T-helper 1 cell treated with Interleukin-12 subunit alpha and Interleukin-12 subunit beta and Interleukin-4 antibody, amounts not matched to agents 30 μg/mL and 1 μg/mL, for 36 hours (primary cell): Measurements from ENCODE around the gene GXYLT2.

Experiments used
- H3K27ac Mint-ChIP-seq: one replicate; pipeline ENCODE4 v1.8.0; 2021; ENCODE audit warnings: mild to moderate bottlenecking, mixed read lengths
- H3K27me3 Mint-ChIP-seq: one replicate; pipeline ENCODE4 v1.8.0; 2021; ENCODE audit warnings: low read depth, mixed read lengths
- H3K36me3 Mint-ChIP-seq: one replicate; pipeline ENCODE4 v1.8.0; 2021; ENCODE audit warnings: low read depth, mixed read lengths
- H3K4me1 Mint-ChIP-seq: one replicate; pipeline ENCODE4 v1.8.0; 2021; ENCODE audit warnings: low read depth, mixed read lengths
- H3K4me3 Mint-ChIP-seq: one replicate; pipeline ENCODE4 v1.8.0; 2021; ENCODE audit warnings: mild to moderate bottlenecking, moderate library complexity, mixed read lengths
- H3K9me3 Mint-ChIP-seq: one replicate; pipeline ENCODE4 v1.8.0; 2021; ENCODE audit warnings: mixed read lengths

The GXYLT2 gene

GRCh38 chr3:72968266-72968664, 80.4 kb downstream of the GXYLT2 start:
- H3K4me3 Mint-ChIP-seq, result no peak overlapping the region
- H3K36me3 Mint-ChIP-seq, result peaks cover 2% of the 10 kb centered on the region
- no peaks in the 10 kb centered on the region for H3K9me3 Mint-ChIP-seq
- peaks cover 28% of the 10 kb centered on the region for H3K4me1 Mint-ChIP-seq
- H3K27ac Mint-ChIP-seq, result no peak overlapping the region
- no peaks in the 10 kb centered on the region for H3K27me3 Mint-ChIP-seq

- peaks cover 2% of the 10 kb centered on the region for H3K36me3 Mint-ChIP-seq
- no peaks in the 10 kb centered on the region for H3K27me3 Mint-ChIP-seq
- no peak overlapping the region for H3K4me3 Mint-ChIP-seq
- no peaks in the 10 kb centered on the region for H3K9me3 Mint-ChIP-seq
- H3K4me1 Mint-ChIP-seq, result peaks cover 25% of the 10 kb centered on the region
- H3K27ac Mint-ChIP-seq, result no peak overlapping the region
These were observed 81.9 kb downstream of the GXYLT2 start for GRCh38 chr3:72969766-72970165.

- Mint-ChIP-seq H3K4me3 (no peak overlapping the region), H3K9me3 (no peaks in the 10 kb centered on the region), H3K27ac (no peak overlapping the region), H3K27me3 (no peaks in the 10 kb centered on the region), H3K36me3 (peaks cover 2% of the 10 kb centered on the region), H3K4me1 (peaks cover 14% of the 10 kb centered on the region)
These were observed 83.1 kb downstream of the GXYLT2 start for GRCh38 chr3:72970942-72971341.

GRCh38 chr3:72972706-72973030, 84.8 kb downstream of the GXYLT2 start:
- Mint-ChIP-seq H3K36me3 (peaks cover 2% of the 10 kb centered on the region), H3K4me1 (peaks cover 11% of the 10 kb centered on the region), H3K27ac (no peak overlapping the region), H3K4me3 (no peak overlapping the region), H3K27me3 (no peaks in the 10 kb centered on the region), H3K9me3 (no peaks in the 10 kb centered on the region)

DNA sequence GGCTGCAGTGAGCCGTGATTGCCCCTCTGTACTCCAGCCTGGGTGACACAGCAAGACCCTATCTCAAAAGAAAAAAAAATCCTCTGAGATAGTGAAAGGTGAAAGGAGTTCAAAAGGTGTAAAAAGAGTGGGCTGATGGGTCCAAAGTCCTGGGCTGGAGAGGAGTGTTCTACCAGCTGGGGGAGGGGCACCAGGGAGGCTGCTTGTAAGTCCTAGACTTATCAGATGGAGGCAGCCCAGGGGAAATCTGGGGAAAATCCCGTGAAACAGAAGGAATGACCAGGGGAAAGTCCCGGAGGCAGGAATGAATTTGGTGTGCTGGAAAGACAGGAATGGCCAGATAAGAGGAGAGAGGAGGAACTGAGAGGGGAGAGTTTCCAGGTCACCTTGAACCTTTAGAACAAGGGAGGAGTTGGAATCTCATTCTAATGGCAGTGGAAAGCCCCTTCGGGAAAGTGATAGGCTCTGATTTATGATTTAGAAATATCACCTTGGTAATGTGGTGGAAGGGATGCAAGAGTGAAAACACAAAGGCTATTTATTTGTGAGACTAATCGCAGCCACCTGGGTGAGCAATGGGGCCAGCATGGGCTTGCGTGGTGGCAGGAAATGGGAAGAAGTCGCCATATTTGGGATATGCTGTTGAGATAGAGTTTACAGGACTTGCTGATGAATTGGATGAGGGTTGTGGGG, 85.3 kb downstream of the GXYLT2 start:
- H3K36me3 Mint-ChIP-seq, result peaks cover 2% of the 10 kb centered on the region
- H3K4me3 Mint-ChIP-seq, result no peak overlapping the region
- H3K27me3 Mint-ChIP-seq, result no peaks in the 10 kb centered on the region
- no peak overlapping the region for H3K27ac Mint-ChIP-seq
- peaks cover 10% of the 10 kb centered on the region for H3K4me1 Mint-ChIP-seq
- no peaks in the 10 kb centered on the region for H3K9me3 Mint-ChIP-seq

DNA sequence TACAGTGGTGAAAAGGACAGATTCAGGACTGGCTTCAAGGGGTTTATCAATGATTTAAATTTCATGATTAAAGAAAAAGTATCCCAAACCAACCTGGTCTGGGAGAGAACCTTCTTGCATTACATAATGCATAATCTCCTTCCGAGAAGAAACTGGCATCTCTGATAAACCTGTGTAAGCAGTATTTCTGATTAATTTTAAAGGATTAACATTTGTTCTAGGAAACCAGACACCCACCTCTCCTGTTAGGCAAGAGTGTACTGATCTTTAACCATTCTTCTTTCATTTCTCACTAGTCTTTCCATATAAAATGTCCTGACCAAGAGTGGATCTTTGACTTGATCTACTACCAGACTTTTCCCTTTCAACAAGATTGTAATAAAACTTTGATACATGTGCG, 85.9 kb downstream of the GXYLT2 start:
- no peaks in the 10 kb centered on the region for H3K9me3 Mint-ChIP-seq
- H3K27me3 Mint-ChIP-seq, result no peaks in the 10 kb centered on the region
- peaks cover 10% of the 10 kb centered on the region for H3K4me1 Mint-ChIP-seq
- no peak overlapping the region for H3K4me3 Mint-ChIP-seq
- H3K36me3 Mint-ChIP-seq, result peaks cover 2% of the 10 kb centered on the region
- no peak overlapping the region for H3K27ac Mint-ChIP-seq

GRCh38 chr3:72974956-72975355, 87.1 kb downstream of the GXYLT2 start:
- no peak overlapping the region for H3K27ac Mint-ChIP-seq
- peaks cover 10% of the 10 kb centered on the region for H3K4me1 Mint-ChIP-seq
- peaks cover 2% of the 10 kb centered on the region for H3K36me3 Mint-ChIP-seq
- H3K4me3 Mint-ChIP-seq, result no peak overlapping the region
- H3K9me3 Mint-ChIP-seq, result no peaks in the 10 kb centered on the region
- peaks cover 7% of the 10 kb centered on the region for H3K27me3 Mint-ChIP-seq

DNA sequence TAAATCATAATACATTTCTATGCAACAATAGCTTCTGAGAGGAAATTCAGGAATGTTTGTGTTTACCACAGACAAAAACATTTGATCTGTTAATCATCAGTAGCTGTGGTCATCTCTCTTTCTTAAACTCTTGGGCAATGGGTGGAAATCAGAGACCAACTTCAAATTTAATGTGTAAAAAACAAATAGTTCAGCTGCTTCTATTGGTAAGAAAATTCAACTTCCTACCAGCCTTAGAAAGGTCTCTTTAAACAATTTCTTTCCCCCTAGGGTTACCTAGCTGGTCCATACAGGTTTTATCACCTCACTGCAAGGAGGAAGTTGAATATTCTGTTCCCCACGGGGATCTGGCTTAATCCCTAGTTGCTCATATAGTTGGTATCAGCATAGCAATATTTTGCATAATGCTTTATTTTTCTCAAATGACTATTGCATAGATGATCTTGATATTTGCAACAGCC, 88.5 kb downstream of the GXYLT2 start:
- Mint-ChIP-seq H3K9me3 (no peaks in the 10 kb centered on the region), H3K27ac (no peak overlapping the region), H3K27me3 (peaks cover 11% of the 10 kb centered on the region), H3K36me3 (peaks cover 2% of the 10 kb centered on the region), H3K4me1 (peaks cover 8% of the 10 kb centered on the region), H3K4me3 (no peak overlapping the region)

DNA sequence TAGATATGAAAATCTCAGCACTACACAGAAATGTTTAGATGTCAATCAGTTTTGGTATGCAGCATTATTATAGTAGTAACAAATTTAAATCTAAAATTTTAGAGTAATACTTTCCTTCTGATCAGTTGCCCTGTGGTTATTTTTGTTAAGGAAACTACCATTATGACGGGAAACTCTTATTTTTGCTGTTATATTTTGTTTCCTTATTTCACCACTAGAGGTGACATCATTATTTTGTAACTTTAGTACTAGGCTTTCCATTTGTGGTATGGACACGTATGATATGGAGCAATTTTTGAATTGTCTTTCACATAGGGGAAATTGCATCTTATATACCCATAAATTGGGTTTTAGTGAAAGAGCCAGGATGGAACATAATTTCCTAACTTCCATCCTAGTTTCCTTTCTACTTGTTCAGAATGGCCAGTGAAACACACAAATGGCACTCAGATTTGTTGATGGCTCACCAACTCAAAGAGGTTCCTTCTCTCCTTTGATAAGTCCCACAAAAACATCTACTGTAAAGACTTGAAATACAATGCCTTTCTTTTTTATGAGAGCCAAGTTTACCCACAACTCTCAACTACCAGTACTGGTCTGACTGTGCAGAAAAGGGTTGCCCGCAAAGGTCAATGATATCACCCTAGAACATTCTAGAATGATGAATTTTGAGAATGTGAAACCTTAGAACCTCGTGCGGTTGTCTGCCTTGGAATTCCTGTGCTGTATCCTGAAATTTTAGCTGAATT, 89.4 kb downstream of the GXYLT2 start:
- Mint-ChIP-seq H3K36me3 (peaks cover 2% of the 10 kb centered on the region), H3K27me3 (peaks cover 11% of the 10 kb centered on the region), H3K4me1 (peaks cover 8% of the 10 kb centered on the region), H3K27ac (peak overlapping the region; percentile 68), H3K9me3 (no peaks in the 10 kb centered on the region), H3K4me3 (no peak overlapping the region)

- peaks cover 2% of the 10 kb centered on the region for H3K36me3 Mint-ChIP-seq
- H3K27me3 Mint-ChIP-seq, result peaks cover 19% of the 10 kb centered on the region
- peaks cover 10% of the 10 kb centered on the region for H3K9me3 Mint-ChIP-seq
- no peaks in the 10 kb centered on the region for H3K4me1 Mint-ChIP-seq
- no peak overlapping the region for H3K4me3 Mint-ChIP-seq
- no peak overlapping the region for H3K27ac Mint-ChIP-seq
These were observed 94.9 kb downstream of the GXYLT2 start for GRCh38 chr3:72982609-72983366.

DNA sequence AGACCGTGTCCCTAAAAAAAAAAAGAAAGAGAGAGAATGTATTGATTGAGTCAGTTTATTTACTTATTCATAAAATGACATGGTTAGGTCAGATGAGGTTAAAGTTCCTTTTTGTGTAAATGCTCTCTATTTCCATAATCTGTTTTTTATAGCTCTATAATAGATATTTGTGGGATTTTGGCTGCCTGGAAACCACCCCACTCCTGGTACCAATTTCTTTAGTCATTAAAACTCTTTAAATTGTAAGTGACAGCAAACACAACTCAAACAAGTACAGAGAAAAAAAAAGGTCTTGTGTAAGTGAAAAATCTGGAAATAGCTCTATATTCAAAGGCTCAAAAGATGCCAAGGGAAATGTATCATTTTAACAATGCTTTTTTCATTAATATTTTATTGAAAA, 97.7 kb downstream of the GXYLT2 start:
- H3K27me3 Mint-ChIP-seq, result peaks cover 8% of the 10 kb centered on the region
- H3K4me1 Mint-ChIP-seq, result no peaks in the 10 kb centered on the region
- H3K4me3 Mint-ChIP-seq, result no peak overlapping the region
- H3K27ac Mint-ChIP-seq, result no peak overlapping the region
- H3K9me3 Mint-ChIP-seq, result peaks cover 10% of the 10 kb centered on the region
- H3K36me3 Mint-ChIP-seq, result peaks cover 2% of the 10 kb centered on the region

DNA sequence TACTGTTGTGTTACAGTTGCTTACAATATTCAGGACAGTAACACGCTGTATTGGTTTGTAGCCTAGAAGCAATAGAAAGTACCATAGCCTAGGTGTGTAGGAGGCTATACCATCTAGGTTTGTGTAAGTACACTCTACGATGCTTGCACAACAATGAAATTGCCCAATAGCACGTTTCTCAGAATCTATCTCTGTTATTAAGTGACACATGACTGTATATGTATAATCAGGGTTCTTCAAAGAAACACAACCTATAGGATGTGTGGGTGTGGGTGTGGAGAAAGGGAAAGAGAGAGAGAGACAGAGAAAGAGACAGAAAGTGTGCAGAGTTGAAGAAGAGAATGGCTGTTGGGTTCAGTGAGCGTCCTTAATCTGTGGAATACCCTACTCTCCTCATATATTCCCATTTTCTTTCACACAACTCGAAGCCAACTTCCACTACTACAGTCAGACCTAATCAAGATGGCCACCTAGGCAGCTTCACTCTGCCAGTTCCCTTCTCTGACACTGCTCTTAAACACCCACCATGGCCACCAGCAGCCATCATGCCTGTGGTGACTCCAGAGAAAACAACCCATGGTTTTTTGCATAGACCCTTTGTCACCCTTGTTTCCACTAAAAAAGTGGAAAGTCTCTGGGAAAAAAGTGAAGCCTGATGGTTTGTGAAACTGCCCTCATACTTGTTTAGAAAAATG, 103.0 kb downstream of the GXYLT2 start:
- peaks cover 3% of the 10 kb centered on the region for H3K27me3 Mint-ChIP-seq
- H3K27ac Mint-ChIP-seq, result no peak overlapping the region
- H3K9me3 Mint-ChIP-seq, result peaks cover 5% of the 10 kb centered on the region
- H3K4me1 Mint-ChIP-seq, result peaks cover 2% of the 10 kb centered on the region
- no peak overlapping the region for H3K4me3 Mint-ChIP-seq
- peaks cover 2% of the 10 kb centered on the region for H3K36me3 Mint-ChIP-seq

- Mint-ChIP-seq H3K27me3 (no peaks in the 10 kb centered on the region), H3K4me1 (peaks cover 2% of the 10 kb centered on the region), H3K36me3 (no peaks in the 10 kb centered on the region), H3K4me3 (no peak overlapping the region), H3K9me3 (no peaks in the 10 kb centered on the region), H3K27ac (no peak overlapping the region)
These were observed 103.7 kb downstream of the GXYLT2 start for GRCh38 chr3:72991522-72991921.

- Mint-ChIP-seq H3K4me1 (peaks cover 6% of the 10 kb centered on the region), H3K4me3 (no peak overlapping the region), H3K36me3 (peaks cover 5% of the 10 kb centered on the region), H3K27me3 (no peaks in the 10 kb centered on the region), H3K9me3 (no peaks in the 10 kb centered on the region), H3K27ac (no peak overlapping the region)
These were observed 105.5 kb downstream of the GXYLT2 start for GRCh38 chr3:72993391-72993790.
